Transverse colon (tissue), 4 donors: ENCODE measurements around the gene GGA1. TPM values are rescaled to one million over a fixed set of nuclear protein-coding genes. Genes with fewer than 3 reads are reported as not detected.

Experiments
- DNase-seq: peaks from one replicate; pipeline ENCODE4 v3.0.0-alpha.2; 2019
- H3K27ac ChIP-seq, 4 donors: fragments of 200-600 bp; sonication (generic); 2 replicates each; pipeline ENCODE4 v1.5.1; 2016 to 2018; ENCODE audit warnings: inconsistent platforms in 4 of 4
- H3K27me3 ChIP-seq: fragments of 200-600 bp; sonication (generic); 2 replicates; pipeline ENCODE4 v1.5.1; 2017; ENCODE audit warnings: inconsistent platforms
- H3K36me3 ChIP-seq, 4 donors: fragments of 200-600 bp; sonication (generic); 2 replicates each; pipeline ENCODE4 v1.5.1; 2017 to 2019; ENCODE audit warnings: inconsistent platforms in 4 of 4
- H3K4me1 ChIP-seq, 4 donors: fragments of 200-600 bp; sonication (generic); 2 replicates each; pipeline ENCODE4 v1.5.1; 2017 to 2020; ENCODE audit warnings: inconsistent platforms in 4 of 4
- H3K4me3 ChIP-seq, 4 donors: fragments of 200-600 bp; sonication (generic); 1 replicate in 1 of 4; 2 replicates in 3 of 4; pipeline versions ENCODE4 v1.5.1 to v1.6.1; 2017 to 2019; ENCODE audit warnings: inconsistent platforms in 4 of 4
- H3K9me3 ChIP-seq, 2 donors: fragments of 200-600 bp; sonication (generic); 2 replicates each; pipeline ENCODE4 v1.5.1; 2017 to 2019; ENCODE audit warnings: inconsistent platforms in 2 of 2
- CTCF ChIP-seq, 5 experiments: fragments of 200-600 bp in 3 of 5; fragments of 450-650 bp in 2 of 5; sonication (generic) in 3 of 5; IDR thresholded peaks; 1 replicate in 2 of 5; 2 replicates in 3 of 5; pipeline ENCODE4 v1.5.1; 2016 to 2017; ENCODE audit warnings: antibody characterized with exemption in 5 of 5, inconsistent platforms in 3 of 5, mild to moderate bottlenecking in 2 of 5, moderate library complexity in 1 of 5
- EP300 ChIP-seq: sonication (generic); formaldehyde crosslinking; IDR thresholded peaks from one replicate; pipeline ENCODE4 v1.6.1; 2017; ENCODE audit warnings: antibody characterized with exemption, low read depth
- POLR2A ChIP-seq: fragments of 450-650 bp; IDR thresholded peaks from one replicate; pipeline ENCODE4 v1.6.1; 2016; ENCODE audit warnings: antibody characterized with exemption, mild to moderate bottlenecking, moderate library complexity
- POLR2AphosphoS5 ChIP-seq, 3 donors: sonication (generic); formaldehyde crosslinking; IDR thresholded peaks; one replicate each; pipeline ENCODE4 v1.6.1; 2016; ENCODE audit warnings: antibody characterized with exemption in 3 of 3
- WGBS, 2 donors: methylation state at CpG; one replicate each; pipeline ENCODE4 v1.1.5; 2018; ENCODE audit warnings: low coverage in 1 of 2; 5-methylcytosine and 5-hydroxymethylcytosine counted together
- in situ Hi-C, 4 donors: fragments of 200-750 bp; cut with MboI; loops; one replicate each; pipeline versions ENCODE4 v1.15.0 to v1.15.1; 2017; ENCODE audit warnings: low sequenced_read_pairs in 3 of 4, low pct_ligation_motif_present in 1 of 4, low pct_unique_long_range_greater_than_20kb in 1 of 4
- intact Hi-C: fragments of 100-400 bp; cut with DNase I; formaldehyde crosslinking; loops from one replicate; pipeline ENCODE4 v1.15.1; 2023; ENCODE audit warnings: low total_unique reads
- total RNA-seq, 4 donors: library from RNA; depleted of rRNA; stranded (reverse); fragments of >200 nt; gene quantifications; one replicate each; pipeline ENCODE4 v1.1.0, GENCODE V29; 2016

Gene GGA1
- total RNA-seq, 4 donors from 2014 or later = 60.1 to 142 (median 73.8) TPM

GRCh38 chr22:37575490-37576003 is 33.1 kb upstream of the GGA1 start:
- H3K27me3 ChIP-seq = no peaks in the 10 kb centered on the region
- H3K36me3 ChIP-seq = no peaks in the 10 kb centered on the region
- no peak for DNase-seq
- in situ Hi-C loops (no loop called here), intact Hi-C loops (no loop called here)
- H3K9me3 ChIP-seq = no peaks in the 10 kb centered on the region
- WGBS, 2 donors = 94% methylated on average over 9 of the region's 10 CpGs; no CpG with 5 or more reads in 1 of the 2 donors
- TF ChIP-seq POLR2AphosphoS5 (IDR thresholded peaks at IDR 0.05) (no peak), POLR2A (no peak), CTCF (IDR thresholded peaks at IDR 0.05) (no peak), EP300 (no peak)
- no peak overlapping the region for H3K4me3 ChIP-seq
- H3K4me1 ChIP-seq = peaks cover 6 to 19% (median 16%) of the 10 kb centered on the region in 4 donors
- no peak overlapping the region for H3K27ac ChIP-seq

- Histone ChIP-seq H3K4me1 (peaks cover 0 to 33% (median 28%) of the 10 kb centered on the region in 4 donors), H3K4me3 (no peak overlapping the region), H3K27ac (no peak overlapping the region), H3K36me3 (no peaks in the 10 kb centered on the region), H3K27me3 (no peaks in the 10 kb centered on the region), H3K9me3 (no peaks in the 10 kb centered on the region)
- DNase-seq = no peak
- TF ChIP-seq EP300 = no peak
- TF ChIP-seq CTCF (IDR thresholded peaks at IDR 0.05) = no peak
- TF ChIP-seq POLR2A = no peak
- no peak for TF ChIP-seq POLR2AphosphoS5 (IDR thresholded peaks at IDR 0.05)
- in situ Hi-C loops (no loop called here), intact Hi-C loops (no loop called here)
- WGBS, 2 donors = 87 to 100% methylated on average over 3 to 5 of the region's 5 CpGs
Observed at GRCh38 chr22:37578002-37578401, 30.6 kb upstream of the GGA1 start.

GRCh38 chr22:37581504-37581903 is 27.1 kb upstream of the GGA1 start:
- Histone ChIP-seq H3K9me3 (no peaks in the 10 kb centered on the region), H3K27me3 (no peaks in the 10 kb centered on the region), H3K4me3 (no peak overlapping the region), H3K36me3 (no peaks in the 10 kb centered on the region), H3K27ac (peak overlapping the region; percentile 32 to 77 (median 62)), H3K4me1 (peaks cover 0 to 33% (median 28%) of the 10 kb centered on the region in 4 donors)
- intact Hi-C loops (no loop called here), in situ Hi-C loops (loop anchor here in 1 of 4 donors (10.0 kb wide), 1 partner anchor 47 kb away; no protein-coding TSS in a partner anchor)
- 12 to 14% methylated on average over 2 to 9 of the region's 9 CpGs for WGBS, 2 donors
- TF ChIP-seq POLR2AphosphoS5 (IDR thresholded peaks at IDR 0.05) (peak in 2 of 3 donors; percentile 16 to 29), CTCF (IDR thresholded peaks at IDR 0.05) (no peak), POLR2A (peak; percentile 21), EP300 (no peak)
- DNase-seq = peak; percentile 72

GRCh38 chr22:37582526-37582925 is 26.1 kb upstream of the GGA1 start:
- TF ChIP-seq POLR2A = no peak
- no peak for TF ChIP-seq POLR2AphosphoS5 (IDR thresholded peaks at IDR 0.05)
- TF ChIP-seq EP300 = no peak
- no peak for TF ChIP-seq CTCF (IDR thresholded peaks at IDR 0.05)
- in situ Hi-C loops = loop anchor here in 1 of 4 donors (10.0 kb wide), 1 partner anchor 48 kb away; no protein-coding TSS in a partner anchor
- Histone ChIP-seq H3K4me1 (peaks cover 0 to 35% (median 28%) of the 10 kb centered on the region in 4 donors), H3K36me3 (no peaks in the 10 kb centered on the region), H3K9me3 (no peaks in the 10 kb centered on the region), H3K27ac (peak overlapping the region; percentile 32 to 77 (median 62)), H3K4me3 (no peak overlapping the region), H3K27me3 (no peaks in the 10 kb centered on the region)
- 85 to 100% methylated on average over 1 to 4 of the region's 4 CpGs for WGBS, 2 donors
- intact Hi-C loops = no loop called here
- DNase-seq = no peak
